LoVo (cell line): ENCODE results near the gene SRRD.

ENCODE experiments used
- DNase-seq: peaks from one replicate; pipeline ENCODE4 v3.0.0-alpha.2; 2016; ENCODE audit warnings: low spot score

SRRD gene

DNA sequence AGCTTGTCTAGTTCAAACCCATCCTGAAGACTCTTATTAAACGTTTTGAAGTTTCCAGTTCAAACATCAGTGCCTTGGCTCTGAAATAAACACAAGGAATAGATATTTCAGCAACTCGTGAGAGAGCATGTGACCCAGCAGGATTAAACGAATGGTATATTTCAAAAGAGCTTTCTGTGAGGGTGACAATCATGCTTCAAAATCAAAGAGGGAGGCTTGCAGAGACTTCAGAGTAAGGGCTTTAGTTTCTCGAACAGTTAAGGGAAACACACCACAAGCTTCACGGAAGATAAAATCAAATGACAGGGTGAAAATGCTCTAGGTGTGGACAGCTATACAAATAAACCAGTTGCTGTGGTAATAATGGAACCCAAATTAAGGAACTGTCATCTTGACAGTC is 1.5 kb upstream of the SRRD start:
- DNase-seq = no peak

GRCh38 chr22:26483043-26483438 is 636 bp upstream of the SRRD start:
- DNase-seq = no peak

- no peak for DNase-seq
Observed at GRCh38 chr22:26484360-26484706, 656 bp downstream of the SRRD start.

DNA sequence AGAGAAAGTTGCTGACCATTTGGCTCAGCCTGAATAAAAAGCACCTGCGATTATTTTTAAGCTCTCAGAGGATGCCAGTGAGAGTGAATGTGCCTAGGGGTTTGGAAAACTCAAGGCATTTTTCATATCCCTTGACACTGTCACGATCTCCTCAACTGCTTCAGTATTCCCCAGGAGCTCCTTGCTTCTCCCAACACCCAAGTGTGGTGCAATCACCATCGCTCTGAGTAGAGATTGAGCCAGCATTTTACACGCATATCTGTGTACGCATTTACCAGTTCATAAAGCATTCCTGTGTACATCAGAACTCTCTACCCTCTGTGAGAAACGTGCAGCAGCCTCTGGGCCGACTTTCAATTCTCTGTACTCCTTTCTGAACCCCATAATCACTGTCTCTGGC is 1.3 kb downstream of the SRRD start:
- no peak for DNase-seq

- no peak for DNase-seq
Observed at GRCh38 chr22:26485806-26486390, 2.2 kb downstream of the SRRD start.

DNA sequence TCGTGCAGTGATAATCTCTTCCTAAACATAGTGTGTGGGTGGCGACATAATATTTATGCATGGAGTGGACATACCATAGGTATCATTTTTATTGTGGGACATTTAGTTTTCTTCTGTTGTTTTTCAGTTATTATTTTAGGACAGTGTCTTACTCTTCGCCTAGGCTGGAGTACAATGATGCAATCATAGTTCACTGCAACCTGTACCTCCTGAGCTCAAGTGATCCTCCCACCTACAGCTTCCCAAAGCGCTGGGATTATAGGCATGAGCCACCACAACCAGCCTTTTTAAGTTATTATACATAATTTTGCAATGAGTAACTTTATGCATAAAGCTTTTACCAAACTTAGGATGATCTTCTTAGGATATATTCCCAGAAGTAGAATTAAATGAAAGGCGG is 2.7 kb downstream of the SRRD start:
- DNase-seq = no peak

GRCh38 chr22:26487996-26488395 is 4.3 kb downstream of the SRRD start:
- no peak for DNase-seq

- no peak for DNase-seq
Observed at GRCh38 chr22:26489447-26490036, 5.9 kb downstream of the SRRD start.

DNA sequence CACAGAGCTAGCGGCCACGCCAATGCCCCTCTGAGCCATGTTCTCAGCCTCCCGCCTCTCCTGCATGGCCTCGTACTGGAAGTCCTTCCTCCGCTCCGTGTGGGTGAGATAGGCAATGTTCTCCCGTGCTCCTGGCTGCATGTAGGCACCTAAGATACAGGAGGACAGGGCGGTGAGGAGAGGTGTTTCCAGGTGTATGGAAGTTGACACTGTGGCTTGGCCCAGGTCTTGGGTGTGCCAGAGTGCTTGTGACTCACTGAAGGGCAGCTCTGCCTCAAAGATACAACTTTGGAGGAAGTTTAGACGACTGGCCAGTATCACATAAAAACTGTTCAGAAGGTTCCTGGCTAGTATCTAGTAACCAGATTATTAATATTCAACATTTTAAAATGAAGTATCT is 8.5 kb downstream of the SRRD start:
- no peak for DNase-seq

DNA sequence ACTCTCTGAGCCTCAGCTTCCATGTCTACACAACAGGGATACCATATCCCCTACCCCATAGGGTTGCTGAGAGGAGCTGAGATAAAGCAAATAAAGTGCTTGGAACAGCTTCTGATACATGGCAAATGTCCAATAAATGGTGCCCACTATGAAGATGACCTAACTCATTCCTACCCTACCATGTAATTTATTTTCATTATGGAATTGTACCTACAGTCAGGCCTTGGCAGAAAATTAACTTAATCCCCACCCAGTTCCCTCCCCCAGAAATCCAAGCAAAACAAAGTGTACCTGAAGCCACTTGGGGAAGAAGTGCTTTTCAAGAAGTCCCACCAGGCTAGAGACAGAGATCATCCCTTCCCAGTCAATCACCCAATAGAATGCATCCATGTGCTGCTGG is 10.8 kb downstream of the SRRD start:
- no peak for DNase-seq

DNA sequence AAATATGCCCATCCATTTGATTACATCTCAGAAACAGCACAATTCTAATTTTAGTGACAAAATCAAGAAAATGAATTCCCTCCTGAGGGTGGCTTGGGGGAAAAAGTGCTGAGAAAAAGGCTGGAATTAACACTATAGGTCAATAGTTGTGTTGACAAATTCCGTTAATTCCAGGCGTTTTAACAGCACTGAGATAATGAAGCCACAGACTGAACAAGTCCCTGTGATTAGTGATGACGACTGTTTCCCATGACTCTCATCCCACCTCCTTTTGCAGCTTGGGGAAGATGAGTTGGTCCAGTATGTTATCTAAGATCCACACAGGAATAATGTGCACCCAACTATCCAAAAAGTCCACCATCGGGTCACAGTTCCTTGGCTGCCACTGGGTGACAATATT is 12.8 kb downstream of the SRRD start:
- DNase-seq = no peak

GRCh38 chr22:26499188-26499703 is 15.6 kb downstream of the SRRD start:
- no peak for DNase-seq

- no peak for DNase-seq
Observed at GRCh38 chr22:26501996-26502395, 18.3 kb downstream of the SRRD start.

DNA sequence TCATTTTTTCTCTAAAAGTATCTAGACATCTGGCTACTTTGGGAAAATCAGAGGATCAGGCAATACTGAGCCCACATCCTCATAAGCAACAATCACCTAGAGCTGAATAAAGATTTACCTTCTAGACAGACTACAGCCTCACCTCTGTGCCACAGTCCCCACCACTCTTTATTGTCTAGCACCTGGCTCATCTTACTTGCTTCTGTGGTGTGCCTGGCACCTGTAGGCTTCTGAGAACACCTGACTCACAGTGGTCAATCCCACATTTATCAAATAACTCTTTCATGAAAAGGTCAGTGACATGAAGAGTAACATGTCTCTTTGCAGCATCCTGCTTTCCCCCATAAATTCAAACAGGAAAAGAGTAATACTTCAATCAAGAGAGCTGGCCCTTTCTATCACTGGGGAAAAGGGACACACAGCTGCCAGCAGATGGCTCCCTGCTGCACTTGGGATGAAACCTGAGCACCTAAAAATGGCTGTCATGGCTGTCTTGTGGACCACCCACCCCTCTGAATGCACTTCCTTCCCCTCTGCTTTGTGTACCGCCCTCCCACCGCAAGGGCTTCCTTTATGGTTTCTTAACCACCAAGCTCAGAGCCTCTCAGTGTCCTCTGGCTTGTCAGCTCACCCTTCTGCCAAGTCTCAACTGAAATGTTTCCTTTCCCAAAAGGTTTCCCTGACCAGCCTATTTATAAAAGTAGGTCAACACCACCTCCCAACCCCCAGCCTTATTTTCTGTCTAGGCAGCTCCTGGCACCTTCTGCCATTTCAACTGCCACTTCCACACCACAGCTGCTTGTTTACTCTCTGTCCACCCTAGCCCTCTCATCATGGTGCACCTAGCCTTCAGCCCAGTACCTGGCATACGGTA is 19.2 kb downstream of the SRRD start:
- DNase-seq = no peak

DNA sequence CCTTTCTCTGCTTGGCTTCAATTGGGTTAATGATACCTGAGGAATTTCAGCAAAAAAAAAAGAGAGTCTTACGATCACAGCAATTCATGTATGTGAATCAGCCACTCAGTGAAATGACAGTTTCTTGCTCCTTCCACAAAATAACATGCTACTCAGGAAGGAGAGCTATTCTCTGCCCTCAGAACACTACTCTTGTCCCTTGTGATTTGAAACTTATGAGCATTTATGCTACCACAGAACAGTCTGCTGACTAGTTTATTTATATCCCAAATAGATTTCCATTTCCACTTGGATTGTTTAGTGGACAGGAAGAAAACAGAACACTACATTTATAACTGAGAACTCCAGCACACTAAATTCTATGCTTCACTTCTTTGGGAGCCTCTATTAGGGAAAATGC is 20.1 kb downstream of the SRRD start:
- no peak for DNase-seq

- no peak for DNase-seq
Observed at GRCh38 chr22:26508148-26508547, 24.5 kb downstream of the SRRD start.

DNA sequence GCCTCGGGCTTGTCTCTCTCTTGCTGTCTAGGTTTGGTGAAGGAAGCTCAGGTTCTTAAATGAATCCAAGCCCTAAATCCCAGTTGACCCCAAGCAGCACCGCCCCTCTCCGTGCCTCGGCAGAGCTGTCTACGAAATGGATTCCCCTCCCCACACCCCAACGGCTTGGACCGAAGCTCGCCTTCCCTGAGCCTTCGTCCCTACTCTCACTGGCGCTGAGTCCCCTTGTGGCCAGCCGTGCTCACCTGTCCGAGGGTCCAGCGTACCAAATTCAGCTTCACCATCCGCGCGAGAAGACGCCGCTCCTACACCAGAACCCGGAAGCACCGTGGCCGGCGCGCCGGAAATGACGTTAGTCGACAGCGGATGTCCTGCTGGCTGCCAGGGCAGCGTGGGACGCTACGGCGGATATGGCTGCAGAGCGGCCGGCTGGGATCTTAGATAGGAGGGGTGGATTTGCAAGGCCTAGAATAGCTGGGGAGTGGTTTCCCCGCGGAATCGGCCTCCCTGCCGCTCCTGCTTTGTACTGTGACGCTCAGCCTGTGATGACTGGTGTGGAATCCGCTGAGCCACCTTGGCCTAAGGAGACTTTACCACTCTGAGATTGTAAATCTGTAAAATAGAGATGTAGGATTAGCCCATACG is 28.6 kb downstream of the SRRD start, which contains the start of gene TFIP11:
TFIP11 (minus strand) TSS at position 325 of the 645 bp plus-strand sequence. CDS start 2,201 bp downstream, outside the sequence.
- peak; percentile 91 for DNase-seq

GRCh38 chr22:26513838-26514237 is 30.2 kb downstream of the SRRD start:
- DNase-seq = no peak

DNA sequence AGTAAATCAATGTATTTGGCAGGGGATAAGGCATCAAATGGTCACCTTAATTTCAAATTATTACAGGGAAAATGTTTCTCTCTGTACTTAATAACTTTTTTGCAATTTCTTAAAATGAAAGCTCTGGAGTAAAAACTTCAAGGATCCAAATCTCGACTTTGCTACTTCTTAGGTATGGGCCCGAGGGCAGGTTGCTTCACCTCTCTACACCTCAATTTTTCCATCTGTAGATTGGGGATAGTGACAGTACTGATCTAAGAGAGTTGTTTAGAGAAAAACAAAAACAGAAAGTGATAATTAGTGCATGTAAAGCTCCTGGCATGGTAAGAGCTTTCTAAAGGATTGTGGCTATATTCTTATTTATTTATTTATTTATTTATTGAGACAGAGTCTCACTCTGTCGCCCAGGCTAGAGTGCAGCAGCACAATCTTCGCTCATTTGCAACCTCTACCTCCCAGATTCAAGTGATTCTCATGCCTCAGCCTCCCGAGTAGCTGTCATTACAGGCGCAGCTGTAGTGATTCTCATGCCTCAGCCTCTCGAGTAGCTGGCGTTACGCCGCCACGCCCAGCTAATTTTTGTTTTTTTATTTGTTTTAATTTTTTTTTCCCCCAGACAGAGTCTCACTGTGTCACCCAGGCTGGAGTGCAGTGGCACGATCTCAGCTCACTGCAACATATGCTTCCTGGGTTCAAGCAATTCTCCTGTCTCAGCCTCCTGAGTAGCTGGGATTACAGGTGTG is 30.9 kb downstream of the SRRD start:
- DNase-seq = no peak

- no peak for DNase-seq
Observed at GRCh38 chr22:26515931-26516330, 32.3 kb downstream of the SRRD start.

GRCh38 chr22:26516503-26516902 is 32.8 kb downstream of the SRRD start:
- no peak for DNase-seq

- no peak for DNase-seq
Observed at GRCh38 chr22:26517429-26517828, 33.8 kb downstream of the SRRD start.
